Nephron (organoid): ENCODE results near the gene CLEC18A.
"Not testable (repeated sequence)": the region's sequence is repeated elsewhere in the genome, so short reads cannot be mapped to it uniquely, and the experiment has no call there.

ENCODE experiments used
- H3K27ac Mint-ChIP-seq, 3 experiments: 2 replicates each; pipeline ENCODE4 v1.8.0; 2020; ENCODE audit warnings: mixed read lengths in 3 of 3, mild to moderate bottlenecking in 2 of 3, moderate library complexity in 1 of 3
- H3K27me3 Mint-ChIP-seq: 2 replicates; pipeline ENCODE4 v1.8.0; 2021; ENCODE audit warnings: low read depth, mild to moderate bottlenecking, moderate library complexity, mixed read lengths
- H3K36me3 Mint-ChIP-seq: 2 replicates; pipeline ENCODE4 v1.8.0; 2020; ENCODE audit warnings: low read depth, mixed read lengths
- H3K4me1 Mint-ChIP-seq: 2 replicates; pipeline ENCODE4 v1.8.0; 2020; ENCODE audit warnings: mixed read lengths
- H3K4me3 Mint-ChIP-seq, 3 experiments: 2 replicates each; pipeline ENCODE4 v1.8.0; 2020; ENCODE audit warnings: mild to moderate bottlenecking in 3 of 3, mixed read lengths in 3 of 3, moderate library complexity in 2 of 3
- H3K9me3 Mint-ChIP-seq: 2 replicates; pipeline ENCODE4 v1.8.0; 2020; ENCODE audit warnings: mixed read lengths
- CTCF ChIP-seq, 3 experiments: fragments of 200-600 bp; sonication (generic); IDR thresholded peaks; one replicate each; pipeline ENCODE4 v1.5.0; 2021; ENCODE audit warnings: antibody characterized with exemption in 3 of 3; ENCODE audit not compliant: unreplicated experiment in 3 of 3

The CLEC18A gene

GRCh38 chr16:69951017-69951671 is at the start of gene CLEC18A:
TSS of gene CLEC18A (plus strand) at chr16:69951334. CDS start at chr16:69951367, 33 bp downstream.
- H3K4me3 Mint-ChIP-seq, H3K27me3 Mint-ChIP-seq, H3K4me1 Mint-ChIP-seq, H3K9me3 Mint-ChIP-seq, H3K27ac Mint-ChIP-seq, H3K36me3 Mint-ChIP-seq: not testable (repeated sequence)

GRCh38 chr16:69903865-69904415 is 47.2 kb upstream of the CLEC18A start:
- no peaks in the 10 kb centered on the region for H3K9me3 Mint-ChIP-seq
- H3K27me3 Mint-ChIP-seq: no peaks in the 10 kb centered on the region
- peak overlapping the region in 1 of 3 experiments; percentile 30 for H3K27ac Mint-ChIP-seq
- H3K36me3 Mint-ChIP-seq: peaks cover 25% of the 10 kb centered on the region
- H3K4me3 Mint-ChIP-seq: no peak overlapping the region
- peaks cover 12% of the 10 kb centered on the region for H3K4me1 Mint-ChIP-seq
- TF ChIP-seq CTCF (IDR thresholded peaks at IDR 0.05; ENCODE audit: unreplicated experiment in 3 of 3): no peak

- Mint-ChIP-seq H3K36me3 (peaks cover 30% of the 10 kb centered on the region), H3K27ac (peak overlapping the region in 1 of 3 experiments; percentile 30), H3K9me3 (no peaks in the 10 kb centered on the region), H3K4me3 (no peak overlapping the region), H3K27me3 (no peaks in the 10 kb centered on the region), H3K4me1 (peaks cover 12% of the 10 kb centered on the region)
- no peak for TF ChIP-seq CTCF (IDR thresholded peaks at IDR 0.05; ENCODE audit: unreplicated experiment in 3 of 3)
Observed at GRCh38 chr16:69904495-69905170, 46.5 kb upstream of the CLEC18A start.

- H3K4me3 Mint-ChIP-seq: no peak overlapping the region
- peaks cover 33% of the 10 kb centered on the region for H3K36me3 Mint-ChIP-seq
- no peaks in the 10 kb centered on the region for H3K27me3 Mint-ChIP-seq
- TF ChIP-seq CTCF (IDR thresholded peaks at IDR 0.05; ENCODE audit: unreplicated experiment in 3 of 3): no peak
- no peaks in the 10 kb centered on the region for H3K9me3 Mint-ChIP-seq
- H3K27ac Mint-ChIP-seq: no peak overlapping the region
- H3K4me1 Mint-ChIP-seq: peaks cover 12% of the 10 kb centered on the region
Observed at GRCh38 chr16:69905171-69905555, 46.0 kb upstream of the CLEC18A start.

- Mint-ChIP-seq H3K4me3 (no peak overlapping the region), H3K27ac (no peak overlapping the region), H3K36me3 (peaks cover 42% of the 10 kb centered on the region), H3K4me1 (peaks cover 6% of the 10 kb centered on the region), H3K9me3 (no peaks in the 10 kb centered on the region), H3K27me3 (no peaks in the 10 kb centered on the region)
- no peak for TF ChIP-seq CTCF (IDR thresholded peaks at IDR 0.05; ENCODE audit: unreplicated experiment in 3 of 3)
Observed at GRCh38 chr16:69906838-69907401, 44.2 kb upstream of the CLEC18A start.

- H3K27me3 Mint-ChIP-seq: no peaks in the 10 kb centered on the region
- H3K4me3 Mint-ChIP-seq: no peak overlapping the region
- no peak for TF ChIP-seq CTCF (IDR thresholded peaks at IDR 0.05; ENCODE audit: unreplicated experiment in 3 of 3)
- H3K9me3 Mint-ChIP-seq: no peaks in the 10 kb centered on the region
- H3K36me3 Mint-ChIP-seq: peaks cover 32% of the 10 kb centered on the region
- peaks cover 2% of the 10 kb centered on the region for H3K4me1 Mint-ChIP-seq
- H3K27ac Mint-ChIP-seq: no peak overlapping the region
Observed at GRCh38 chr16:69909043-69909442, 42.1 kb upstream of the CLEC18A start.
